Endothelial cell of umbilical vein (primary cell): ENCODE results near the gene REM2. TPM values are rescaled to one million over a fixed set of nuclear protein-coding genes. Genes with fewer than 3 reads are reported as not detected.

ENCODE experiments used
- BruUV-seq: library from RNA; stranded (reverse); fragments of 400-500 nt; replicated peaks from 2 replicates; lab custom pipeline; 2021; lab: Mats Ljungman, UMichigan
- CTCF ChIA-PET: fragments of 300-600, 350-600 bp; sonication (Branson Sonifier 250); formaldehyde crosslinking; loops from one replicate; lab custom pipeline; 2021; ENCODE audit warnings: antibody characterized with exemption, inconsistent platforms; lab: Charles Lee
- POLR2A ChIA-PET: fragments of 300-600, 350-600 bp; sonication (Branson Sonifier 250); formaldehyde crosslinking; loops from one replicate; lab custom pipeline; 2021; ENCODE audit warnings: antibody characterized with exemption, inconsistent platforms; lab: Charles Lee
- DNase-seq: peaks from one replicate; pipeline ENCODE4 v3.0.0-alpha.2; 2011; ENCODE audit warnings: low read depth, low spot score
- FAIRE-seq: peaks from 2 replicates; lab custom pipeline; 2011; peaks lifted over from hg19 to GRCh38; lab: Jason Lieb, UNC
- H2AFZ ChIP-seq: 2 replicates; pipeline ENCODE4 v1.6.0; 2012; ENCODE audit warnings: low read depth, low read length, control low read depth, inconsistent platforms
- H3K27ac ChIP-seq: 2 replicates; pipeline ENCODE4 v1.5.1; 2011; ENCODE audit warnings: low read depth, mild to moderate bottlenecking, control low read depth, low read length, moderate library complexity; ENCODE audit not compliant: insufficient read depth
- H3K27me3 ChIP-seq, 2 experiments: 2 replicates each; pipeline versions ENCODE4 v1.6.0 to v1.6.1; 2011; ENCODE audit warnings: low read length in 2 of 2, mixed read lengths in 1 of 2; ENCODE audit not compliant: control insufficient read depth in 2 of 2, insufficient read depth in 2 of 2
- H3K36me3 ChIP-seq, 2 experiments: 2 replicates in 1 of 2; 3 replicates in 1 of 2; pipeline ENCODE4 v1.5.1; 2011; ENCODE audit warnings: low read length in 2 of 2, mild to moderate bottlenecking in 1 of 2, moderate library complexity in 1 of 2; ENCODE audit not compliant: control insufficient read depth in 2 of 2, insufficient read depth in 2 of 2; ENCODE audit errors: extremely low read depth in 1 of 2
- H3K4me1 ChIP-seq: 3 replicates; pipeline ENCODE4 v1.5.1; 2011; ENCODE audit warnings: mild to moderate bottlenecking, low read length; ENCODE audit not compliant: control insufficient read depth, insufficient read depth; ENCODE audit errors: extremely low read depth
- H3K4me2 ChIP-seq: 2 replicates; pipeline ENCODE4 v1.6.1; 2011; ENCODE audit warnings: low read length, control low read depth, mixed read lengths; ENCODE audit not compliant: insufficient read depth
- H3K4me3 ChIP-seq, 3 experiments: fragments of 200-600 bp in 1 of 3; sonication (generic), shearing (Covaris generic) in 1 of 3; replicated peaks in 1 of 3; 2 replicates each; pipeline ENCODE4 v1.5.1; 2011 to 2016; ENCODE audit warnings: control low read depth in 3 of 3, low read length in 3 of 3, mild to moderate bottlenecking in 2 of 3, inconsistent platforms in 1 of 3, low read depth in 1 of 3, moderate library complexity in 1 of 3; ENCODE audit not compliant: insufficient read depth in 1 of 3
- H3K79me2 ChIP-seq: 2 replicates; pipeline ENCODE4 v1.6.0; 2012; ENCODE audit warnings: low read length, inconsistent platforms; ENCODE audit not compliant: control insufficient read depth, insufficient read depth
- H3K9ac ChIP-seq: replicated peaks from 2 replicates; pipeline ENCODE3; 2011; ENCODE audit warnings: low read length, control low read depth; ENCODE audit not compliant: insufficient read depth; ENCODE audit errors: extremely low read depth
- H3K9me1 ChIP-seq: replicated peaks from 3 replicates; pipeline ENCODE4 v1.6.0; 2011; ENCODE audit warnings: mild to moderate bottlenecking, low read length; ENCODE audit not compliant: control insufficient read depth, insufficient read depth; ENCODE audit errors: extremely low read depth
- H3K9me3 ChIP-seq: replicated peaks from 2 replicates; pipeline ENCODE4 v1.5.1; 2012; ENCODE audit warnings: low read length, inconsistent platforms; ENCODE audit not compliant: control insufficient read depth, insufficient read depth
- H4K20me1 ChIP-seq: replicated peaks from 2 replicates; pipeline ENCODE3; 2011; ENCODE audit warnings: mild to moderate bottlenecking, low read length; ENCODE audit not compliant: control insufficient read depth, insufficient read depth; ENCODE audit errors: extremely low read depth
- EZH2 ChIP-seq: IDR thresholded peaks from 2 replicates; pipeline ENCODE4 v1.6.1; 2012; ENCODE audit warnings: borderline replicate concordance, low read depth, mild to moderate bottlenecking, moderate library complexity, low read length, inconsistent platforms; ENCODE audit not compliant: severe bottlenecking
- FOS ChIP-seq: IDR thresholded peaks from 2 replicates; pipeline ENCODE4 v1.6.1; 2011; ENCODE audit warnings: mild to moderate bottlenecking, low read length, moderate library complexity, borderline replicate concordance; ENCODE audit not compliant: insufficient read depth
- GATA2 ChIP-seq: IDR thresholded peaks from 2 replicates; pipeline ENCODE4 v1.7.0; 2011; ENCODE audit warnings: low read depth, mild to moderate bottlenecking, moderate library complexity, mixed read lengths, low read length; ENCODE audit not compliant: insufficient read length, insufficient read depth
- JUN ChIP-seq: IDR thresholded peaks from 2 replicates; pipeline ENCODE4 v1.6.1; 2011; ENCODE audit warnings: borderline replicate concordance, low read depth; ENCODE audit not compliant: insufficient read length, insufficient read depth
- MYC ChIP-seq: IDR thresholded peaks from one replicate; pipeline ENCODE4 v1.6.1; 2011; ENCODE audit warnings: mild to moderate bottlenecking, low read depth, low read length
- POLR2A ChIP-seq: IDR thresholded peaks from 2 replicates; pipeline ENCODE4 v1.6.1; 2012; ENCODE audit warnings: low read depth, mild to moderate bottlenecking, control low read depth, low read length
- POLR2AphosphoS5 ChIP-seq: IDR thresholded peaks from 2 replicates; pipeline ENCODE4 v1.6.1; 2012; ENCODE audit warnings: low read depth, mild to moderate bottlenecking, control low read depth, low read length, moderate library complexity; ENCODE audit not compliant: insufficient read depth
- dilution Hi-C: fragments of 300-500 bp; cut with MboI; formaldehyde crosslinking; loops from one replicate; pipeline ENCODE4 v1.15.0; 2019; ENCODE audit warnings: low sequenced_read_pairs; ENCODE audit not compliant: extremely low pct_ligation_motif_present
- intact Hi-C: fragments of 100-400 bp; cut with micrococcal nuclease; formaldehyde crosslinking; loops from one replicate; pipeline ENCODE4 v1.10.0; 2022
- polyA plus RNA-seq, 4 experiments: library from polyadenylated mRNA; depleted of rRNA in 3 of 4; stranded (reverse) in 3 of 4; unstranded in 1 of 4; fragments of >200 nt; gene quantifications; 2 replicates each; pipeline versions ENCODE4 v1.2.1 to v1.2.3, GENCODE V29; 2011 to 2012; ENCODE audit warnings: missing spikeins in 1 of 4
- total RNA-seq: library from RNA; stranded (reverse); gene quantifications from 2 replicates; pipeline ENCODE4 v1.2.3, GENCODE V29; 2021
- TF ChIP-seq, protein P1 (sequence below): IDR thresholded peaks from 2 replicates; pipeline ENCODE4 v1.6.1; 2011; ENCODE audit not compliant: insufficient read depth, insufficient read length
- TF ChIP-seq, protein P2 (sequence below), 2 donors: IDR thresholded peaks; 1 replicate in 1 of 2; 2 replicates in 1 of 2; pipeline ENCODE4 v1.5.1; 2011; ENCODE audit warnings: low read length in 2 of 2, mild to moderate bottlenecking in 2 of 2, moderate library complexity in 2 of 2, control low read depth in 1 of 2, inconsistent platforms in 1 of 2, low read depth in 1 of 2; ENCODE audit not compliant: insufficient read depth in 1 of 2; ENCODE audit errors: extremely low read depth in 1 of 2

The REM2 gene
- total and polyA plus RNA-seq, 2 donors (not counting 3 experiments of a cell fraction or from before 2014, with no cell fraction given): 0.33 TPM; not detected in 1

DNA sequence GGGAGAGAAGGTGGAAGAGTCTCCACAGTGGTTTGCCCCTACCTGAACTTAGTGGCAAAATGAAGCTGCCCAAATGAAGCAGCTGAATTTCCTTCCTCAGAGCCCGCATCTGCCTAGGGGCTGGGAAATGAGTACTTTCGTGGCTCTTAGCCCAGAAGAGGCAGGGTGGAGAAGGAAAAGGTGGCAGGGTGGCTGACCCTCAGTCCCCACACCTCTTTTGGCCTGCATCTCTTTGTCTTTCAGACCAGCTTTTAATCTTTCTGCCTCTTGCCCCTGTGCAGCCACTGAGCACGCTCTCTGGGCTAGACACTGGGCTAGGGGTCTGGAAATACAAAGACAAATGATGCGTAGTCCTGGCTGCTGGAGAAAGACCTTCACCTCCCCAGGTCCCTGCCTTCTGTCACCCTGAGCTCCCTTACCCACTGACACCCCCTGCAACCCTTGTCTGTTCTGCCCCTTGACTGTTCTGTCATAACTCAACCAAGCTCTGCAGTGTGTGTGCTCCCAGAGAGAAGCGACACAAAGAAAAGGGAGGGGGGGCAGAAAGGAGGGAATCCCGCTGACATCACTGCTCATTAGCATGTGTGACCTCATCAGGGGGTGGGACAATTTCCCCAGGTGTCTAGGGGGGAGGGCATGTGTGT, 371 bp upstream of the REM2 start:
- no peak overlapping the region for H2AFZ ChIP-seq

More for the DNA sequence above, 371 bp upstream of the REM2 start:
- H3K4me2 ChIP-seq: no peak overlapping the region
- DNase-seq: peak; percentile 19
- POLR2A ChIA-PET: interaction anchor here (1.4 kb wide), 1 partner anchor 60 kb away, joined by 3 read pairs; no protein-coding TSS in a partner anchor
- no peaks in the 10 kb centered on the region for H3K27me3 ChIP-seq
- H3K4me3 ChIP-seq: no peak overlapping the region
- H3K9me1 ChIP-seq: no peaks in the 10 kb centered on the region
- H3K4me1 ChIP-seq: no peaks in the 10 kb centered on the region
- H3K79me2 ChIP-seq: no peaks in the 10 kb centered on the region
- FAIRE-seq: no peak
- no peak overlapping the region for H3K27ac ChIP-seq
- TF ChIP-seq MYC: no peak
- TF ChIP-seq FOS: no peak
- TF ChIP-seq, protein P1, sequence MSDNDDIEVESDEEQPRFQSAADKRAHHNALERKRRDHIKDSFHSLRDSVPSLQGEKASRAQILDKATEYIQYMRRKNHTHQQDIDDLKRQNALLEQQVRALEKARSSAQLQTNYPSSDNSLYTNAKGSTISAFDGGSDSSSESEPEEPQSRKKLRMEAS: no peak
- TF ChIP-seq, protein P2, sequence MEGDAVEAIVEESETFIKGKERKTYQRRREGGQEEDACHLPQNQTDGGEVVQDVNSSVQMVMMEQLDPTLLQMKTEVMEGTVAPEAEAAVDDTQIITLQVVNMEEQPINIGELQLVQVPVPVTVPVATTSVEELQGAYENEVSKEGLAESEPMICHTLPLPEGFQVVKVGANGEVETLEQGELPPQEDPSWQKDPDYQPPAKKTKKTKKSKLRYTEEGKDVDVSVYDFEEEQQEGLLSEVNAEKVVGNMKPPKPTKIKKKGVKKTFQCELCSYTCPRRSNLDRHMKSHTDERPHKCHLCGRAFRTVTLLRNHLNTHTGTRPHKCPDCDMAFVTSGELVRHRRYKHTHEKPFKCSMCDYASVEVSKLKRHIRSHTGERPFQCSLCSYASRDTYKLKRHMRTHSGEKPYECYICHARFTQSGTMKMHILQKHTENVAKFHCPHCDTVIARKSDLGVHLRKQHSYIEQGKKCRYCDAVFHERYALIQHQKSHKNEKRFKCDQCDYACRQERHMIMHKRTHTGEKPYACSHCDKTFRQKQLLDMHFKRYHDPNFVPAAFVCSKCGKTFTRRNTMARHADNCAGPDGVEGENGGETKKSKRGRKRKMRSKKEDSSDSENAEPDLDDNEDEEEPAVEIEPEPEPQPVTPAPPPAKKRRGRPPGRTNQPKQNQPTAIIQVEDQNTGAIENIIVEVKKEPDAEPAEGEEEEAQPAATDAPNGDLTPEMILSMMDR (IDR thresholded peaks at IDR 0.05; ENCODE audit: extremely low read depth in 1 of 2, insufficient read depth in 1 of 2, low read depth in 1 of 2, low read length in 2 of 2): no peak
- no peak for TF ChIP-seq GATA2
- TF ChIP-seq JUN: no peak
- no peak for TF ChIP-seq POLR2AphosphoS5
- no peak for TF ChIP-seq POLR2A
- TF ChIP-seq EZH2: no peak
- CTCF ChIA-PET: interaction anchor here (0.8 to 11.4 kb wide), 7 partner anchors 9 to 36 kb away, joined by 3 to 80 read pairs (median 4); partner anchors contain the start of genes LRP10 and RBM23
- H3K9me3 ChIP-seq: no peaks in the 10 kb centered on the region
- no peaks in the 10 kb centered on the region for H4K20me1 ChIP-seq
- no TSS peak for BruUV-seq
- intact Hi-C loops: no loop called here
- dilution Hi-C loops: no loop called here
- H3K9ac ChIP-seq: no peak overlapping the region
- peaks cover 0 to 10% of the 10 kb centered on the region in 2 experiments for H3K36me3 ChIP-seq
